H1 (cell line): Measurements from ENCODE around the gene TTC3.

ENCODE experiments used
- BRCA1 ChIP-seq: IDR thresholded peaks from 2 replicates; pipeline ENCODE4 v1.6.1; 2012; ENCODE audit warnings: low read depth, low read length, improper control_type of control experiment
- EP300 ChIP-seq, 2 experiments: IDR thresholded peaks; 1 replicate in 1 of 2; 2 replicates in 1 of 2; pipeline ENCODE4 v1.6.1; 2011 to 2012; ENCODE audit warnings: low read depth in 2 of 2, low read length in 2 of 2, mild to moderate bottlenecking in 2 of 2, borderline replicate concordance in 1 of 2, inconsistent platforms in 1 of 2, moderate library complexity in 1 of 2
- MAFK ChIP-seq: IDR thresholded peaks from 2 replicates; pipeline ENCODE4 v1.6.1; 2012; ENCODE audit warnings: low read depth, mild to moderate bottlenecking, improper control_type of control experiment, low read length
- POLR2A ChIP-seq, 2 experiments: IDR thresholded peaks; 1 replicate in 1 of 2; 2 replicates in 1 of 2; pipeline ENCODE4 v1.6.1; 2011; ENCODE audit warnings: low read depth in 2 of 2, low read length in 2 of 2, mild to moderate bottlenecking in 2 of 2; ENCODE audit errors: control extremely low read depth in 1 of 2
- SIN3A ChIP-seq, 2 experiments: IDR thresholded peaks in 1 of 2; conservative IDR thresholded peaks in 1 of 2; 2 replicates each; pipeline ENCODE4 v1.6.1; 2011 to 2012; ENCODE audit warnings: low read length in 2 of 2, improper control_type of control experiment in 1 of 2, low read depth in 1 of 2, mild to moderate bottlenecking in 1 of 2
- TBP ChIP-seq: IDR thresholded peaks from 2 replicates; pipeline ENCODE4 v1.6.1; 2011; ENCODE audit warnings: low read depth, low read length, improper control_type of control experiment
- TF ChIP-seq, protein P1 (sequence below), 3 experiments: IDR thresholded peaks; 1 replicate in 2 of 3; 2 replicates in 1 of 3; pipeline versions ENCODE4 v1.5.1 to v1.6.1; 2011; ENCODE audit warnings: low read length in 3 of 3, mild to moderate bottlenecking in 3 of 3, inconsistent platforms in 2 of 3, low read depth in 1 of 3, moderate library complexity in 1 of 3; ENCODE audit not compliant: insufficient read depth in 1 of 3; ENCODE audit errors: control extremely low read depth in 1 of 3

GRCh38 chr21:37146320-37147235, 73.5 kb downstream of the TTC3 start:
- TF ChIP-seq POLR2A (IDR thresholded peaks at IDR 0.05; ENCODE audit: control extremely low read depth in 1 of 2, low read depth in 2 of 2, low read length in 2 of 2): no peak
- TF ChIP-seq, protein P1, sequence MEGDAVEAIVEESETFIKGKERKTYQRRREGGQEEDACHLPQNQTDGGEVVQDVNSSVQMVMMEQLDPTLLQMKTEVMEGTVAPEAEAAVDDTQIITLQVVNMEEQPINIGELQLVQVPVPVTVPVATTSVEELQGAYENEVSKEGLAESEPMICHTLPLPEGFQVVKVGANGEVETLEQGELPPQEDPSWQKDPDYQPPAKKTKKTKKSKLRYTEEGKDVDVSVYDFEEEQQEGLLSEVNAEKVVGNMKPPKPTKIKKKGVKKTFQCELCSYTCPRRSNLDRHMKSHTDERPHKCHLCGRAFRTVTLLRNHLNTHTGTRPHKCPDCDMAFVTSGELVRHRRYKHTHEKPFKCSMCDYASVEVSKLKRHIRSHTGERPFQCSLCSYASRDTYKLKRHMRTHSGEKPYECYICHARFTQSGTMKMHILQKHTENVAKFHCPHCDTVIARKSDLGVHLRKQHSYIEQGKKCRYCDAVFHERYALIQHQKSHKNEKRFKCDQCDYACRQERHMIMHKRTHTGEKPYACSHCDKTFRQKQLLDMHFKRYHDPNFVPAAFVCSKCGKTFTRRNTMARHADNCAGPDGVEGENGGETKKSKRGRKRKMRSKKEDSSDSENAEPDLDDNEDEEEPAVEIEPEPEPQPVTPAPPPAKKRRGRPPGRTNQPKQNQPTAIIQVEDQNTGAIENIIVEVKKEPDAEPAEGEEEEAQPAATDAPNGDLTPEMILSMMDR (IDR thresholded peaks at IDR 0.05; ENCODE audit: control extremely low read depth in 1 of 3, insufficient read depth in 1 of 3, low read depth in 1 of 3, low read length in 3 of 3): no peak
- no peak for TF ChIP-seq TBP
- no peak for TF ChIP-seq SIN3A (conservative IDR thresholded peaks at IDR 0.05 in 1 of 2, IDR thresholded peaks at IDR 0.05 in 1 of 2; ENCODE audit: low read depth in 1 of 2, low read length in 2 of 2)
- no peak for TF ChIP-seq EP300 (IDR thresholded peaks at IDR 0.05; ENCODE audit: borderline replicate concordance in 1 of 2, low read depth in 2 of 2, low read length in 2 of 2)
- TF ChIP-seq MAFK: no peak
- no peak for TF ChIP-seq BRCA1
